IMR-90 (cell line): ENCODE measurements around the gene KLK8. TPM values are rescaled to one million over a fixed set of nuclear protein-coding genes. Genes with fewer than 3 reads are reported as not detected.

Experiments used
- ATAC-seq: fragments of 200-7000 bp; cut with Tn5 transposase; 2 replicates; pipeline ENCODE4 v1.9.1; 2020; ENCODE audit warnings: low read depth, mild to moderate bottlenecking, moderate library complexity
- BruUV-seq: library from RNA; stranded (reverse); fragments of 400-500 nt; replicated peaks from 2 replicates; lab custom pipeline; 2021; lab: Mats Ljungman, UMichigan
- CTCF ChIA-PET: fragments of 300-600 bp; formaldehyde crosslinking; extraction: SDS; loops from one replicate; lab custom pipeline; 2021; ENCODE audit warnings: antibody characterized with exemption; lab: Yijun Ruan, JAX
- POLR2A ChIA-PET: fragments of 300-600 bp; sonication (Branson Sonifier 250); formaldehyde crosslinking; loops from one replicate; lab custom pipeline; 2022; ENCODE audit warnings: antibody characterized with exemption; ENCODE audit not compliant: unreplicated experiment; lab: Charles Lee
- DNase-seq: peaks from one replicate; pipeline ENCODE4 v3.0.0; 2013
- H2AFZ ChIP-seq: replicated peaks from 2 replicates; pipeline ENCODE3; 2013; ENCODE audit warnings: low read length, mild to moderate bottlenecking; ENCODE audit not compliant: poor library complexity
- H2AK5ac ChIP-seq: 2 replicates; pipeline ENCODE4 v1.6.1; 2013; ENCODE audit warnings: low read depth, low read length, inconsistent platforms
- H2AK9ac ChIP-seq: replicated peaks from 2 replicates; pipeline ENCODE3; 2013; ENCODE audit warnings: mild to moderate bottlenecking, low read depth, low read length, moderate library complexity; ENCODE audit not compliant: poor library complexity
- H2BK120ac ChIP-seq: 2 replicates; pipeline ENCODE4 v1.6.1; 2013; ENCODE audit warnings: low read depth, low read length, inconsistent platforms
- H2BK15ac ChIP-seq: 3 replicates; pipeline ENCODE4 v1.6.1; 2013; ENCODE audit warnings: low read depth, low read length, inconsistent platforms
- H2BK20ac ChIP-seq: 2 replicates; pipeline ENCODE4 v1.6.1; 2013; ENCODE audit warnings: low read depth, mild to moderate bottlenecking, inconsistent platforms, low read length, moderate library complexity
- H2BK5ac ChIP-seq: 2 replicates; pipeline ENCODE4 v1.6.1; 2013; ENCODE audit warnings: mild to moderate bottlenecking, low read depth, low read length, inconsistent platforms; ENCODE audit not compliant: poor library complexity, severe bottlenecking
- H3K14ac ChIP-seq: replicated peaks from 2 replicates; pipeline ENCODE4 v1.6.1; 2013; ENCODE audit warnings: low read depth, low read length, inconsistent platforms
- H3K18ac ChIP-seq: 2 replicates; pipeline ENCODE4 v1.6.1; 2013; ENCODE audit warnings: low read depth, low read length, control low read depth
- H3K23ac ChIP-seq: 2 replicates; pipeline ENCODE4 v1.6.1; 2013; ENCODE audit warnings: low read depth, low read length, inconsistent platforms
- H3K27ac ChIP-seq: 2 replicates; pipeline ENCODE4 v1.5.1; 2013; ENCODE audit warnings: mild to moderate bottlenecking, control low read depth, low read length; ENCODE audit not compliant: insufficient read depth
- H3K27me3 ChIP-seq: 2 replicates; pipeline ENCODE4 v1.6.1; 2013; ENCODE audit warnings: low read length; ENCODE audit not compliant: control insufficient read depth, insufficient read depth
- H3K36me3 ChIP-seq: 2 replicates; pipeline ENCODE4 v1.6.1; 2013; ENCODE audit warnings: low read length, mixed read lengths; ENCODE audit not compliant: control insufficient read depth, insufficient read depth
- H3K4ac ChIP-seq: 2 replicates; pipeline ENCODE4 v1.6.1; 2013; ENCODE audit warnings: low read depth, low read length, inconsistent platforms
- H3K4me1 ChIP-seq: 2 replicates; pipeline ENCODE4 v1.6.1; 2013; ENCODE audit warnings: low read length, mixed read lengths; ENCODE audit not compliant: control insufficient read depth, insufficient read depth
- H3K4me2 ChIP-seq: 2 replicates; pipeline ENCODE4 v1.6.1; 2013; ENCODE audit warnings: low read depth, mild to moderate bottlenecking, control low read depth, low read length, moderate library complexity
- H3K4me3 ChIP-seq: 2 replicates; pipeline ENCODE4 v1.5.1; 2013; ENCODE audit warnings: low read depth, mild to moderate bottlenecking, control low read depth, low read length, moderate library complexity; ENCODE audit not compliant: insufficient read depth
- H3K56ac ChIP-seq: 2 replicates; pipeline ENCODE4 v1.6.1; 2013; ENCODE audit warnings: low read length, inconsistent platforms; ENCODE audit not compliant: insufficient read depth; ENCODE audit errors: extremely low read depth
- H3K79me1 ChIP-seq, 2 experiments: 2 replicates each; pipeline ENCODE4 v1.6.1; 2013; ENCODE audit warnings: low read length in 2 of 2, inconsistent platforms in 1 of 2, low read depth in 1 of 2
- H3K9ac ChIP-seq: 2 replicates; pipeline ENCODE4 v1.6.1; 2013; ENCODE audit warnings: low read depth, low read length, control low read depth
- H3K9me1 ChIP-seq: 2 replicates; pipeline ENCODE4 v1.6.1; 2013; ENCODE audit warnings: low read length, inconsistent platforms; ENCODE audit not compliant: insufficient read depth
- H3K9me3 ChIP-seq: 2 replicates; pipeline ENCODE4 v1.6.1; 2013; ENCODE audit warnings: low read length; ENCODE audit not compliant: control insufficient read depth, insufficient read depth
- H4K20me1 ChIP-seq: 2 replicates; pipeline ENCODE4 v1.6.1; 2013; ENCODE audit warnings: low read length, inconsistent platforms; ENCODE audit not compliant: insufficient read depth
- H4K5ac ChIP-seq: 2 replicates; pipeline ENCODE4 v1.6.1; 2013; ENCODE audit warnings: mild to moderate bottlenecking, low read depth, low read length, control low read depth
- H4K8ac ChIP-seq, 2 experiments: 2 replicates each; pipeline ENCODE4 v1.6.1; 2013; ENCODE audit warnings: low read depth in 2 of 2, low read length in 2 of 2, control low read depth in 1 of 2, inconsistent platforms in 1 of 2
- H4K91ac ChIP-seq: 2 replicates; pipeline ENCODE4 v1.6.1; 2013; ENCODE audit warnings: low read depth, low read length, inconsistent platforms; ENCODE audit not compliant: insufficient read depth
- BHLHE40 ChIP-seq: fragments of 150-350 bp; IDR thresholded peaks from 2 replicates; pipeline ENCODE4 v1.6.1; 2016; ENCODE audit warnings: mild to moderate bottlenecking, low read depth, low read length
- CEBPB ChIP-seq: IDR thresholded peaks from 2 replicates; pipeline ENCODE4 v1.6.1; 2012; ENCODE audit warnings: low read depth, low read length, improper control_type of control experiment
- CHD1 ChIP-seq: IDR thresholded peaks from 2 replicates; pipeline ENCODE4 v1.6.1; 2012; ENCODE audit warnings: low read depth, low read length, improper control_type of control experiment
- ELK1 ChIP-seq: fragments of 150-350 bp; IDR thresholded peaks from 2 replicates; pipeline ENCODE4 v1.6.1; 2016; ENCODE audit warnings: low read depth, mild to moderate bottlenecking, low read length, moderate library complexity, borderline replicate concordance
- MAZ ChIP-seq: IDR thresholded peaks from 2 replicates; pipeline ENCODE4 v1.6.1; 2012; ENCODE audit warnings: low read depth, mild to moderate bottlenecking, low read length, improper control_type of control experiment, moderate library complexity, borderline replicate concordance
- MXI1 ChIP-seq: IDR thresholded peaks from 2 replicates; pipeline ENCODE4 v1.6.1; 2012; ENCODE audit warnings: low read depth, mild to moderate bottlenecking, low read length, moderate library complexity, borderline replicate concordance
- POLR2A ChIP-seq: IDR thresholded peaks from 2 replicates; pipeline ENCODE4 v1.6.1; 2012; ENCODE audit warnings: mild to moderate bottlenecking, low read depth, low read length
- RAD21 ChIP-seq: IDR thresholded peaks from 2 replicates; pipeline ENCODE4 v1.6.1; 2012; ENCODE audit warnings: low read length, improper control_type of control experiment
- RCOR1 ChIP-seq: IDR thresholded peaks from 2 replicates; pipeline ENCODE4 v1.6.1; 2012; ENCODE audit warnings: mild to moderate bottlenecking, low read length, improper control_type of control experiment; ENCODE audit not compliant: insufficient replicate concordance
- SMC3 ChIP-seq: fragments of 150-350 bp; IDR thresholded peaks from 2 replicates; pipeline ENCODE4 v1.6.1; 2016; ENCODE audit warnings: low read depth, mild to moderate bottlenecking, antibody characterized with exemption, low read length, moderate library complexity
- WGBS, 2 experiments: methylation state at CpG; one replicate each; pipeline versions ENCODE4 v1.1.5 to v1.1.7; 2013; ENCODE audit warnings: missing lambda C conversion rate in 2 of 2; ENCODE audit not compliant: insufficient read length in 1 of 2; ENCODE audit errors: extremely low coverage in 2 of 2; 5-methylcytosine and 5-hydroxymethylcytosine counted together
- dilution Hi-C: fragments of 300-500 bp; cut with HindIII; formaldehyde crosslinking; loops from one replicate; pipeline ENCODE4 v1.14.3; 2018; ENCODE audit warnings: low sequenced_read_pairs; ENCODE audit not compliant: unreplicated experiment
- in situ Hi-C: fragments of 300-500 bp; cut with MboI; formaldehyde crosslinking; loops from 3 replicates; pipeline ENCODE4 v1.14.3; 2019; ENCODE audit warnings: low sequenced_read_pairs, inconsistent platforms, mixed read lengths
- intact Hi-C: fragments of 100-400 bp; cut with micrococcal nuclease; formaldehyde crosslinking; loops from 2 replicates; pipeline ENCODE4 v1.10.0; 2022
- polyA plus RNA-seq, 3 experiments: library from polyadenylated mRNA; depleted of rRNA; stranded (reverse); fragments of >200 nt; gene quantifications; 2 replicates each; pipeline ENCODE4 v1.2.3, GENCODE V29; 2012; ENCODE audit warnings: low replicate concordance in 1 of 3
- total RNA-seq: library from RNA; depleted of rRNA; stranded (reverse); fragments of >200 nt; gene quantifications from 2 replicates; pipeline ENCODE4 v1.2.3, GENCODE V29; 2012
- TF ChIP-seq, protein P1 (sequence below): conservative IDR thresholded peaks from 2 replicates; pipeline ENCODE4 v1.5.1; 2012; ENCODE audit warnings: mild to moderate bottlenecking, low read depth, low read length, improper control_type of control experiment

Gene KLK8
- total and polyA plus RNA-seq, 2 of the 4 experiments (the other 2 are of a cell fraction), result not detected

DNA sequence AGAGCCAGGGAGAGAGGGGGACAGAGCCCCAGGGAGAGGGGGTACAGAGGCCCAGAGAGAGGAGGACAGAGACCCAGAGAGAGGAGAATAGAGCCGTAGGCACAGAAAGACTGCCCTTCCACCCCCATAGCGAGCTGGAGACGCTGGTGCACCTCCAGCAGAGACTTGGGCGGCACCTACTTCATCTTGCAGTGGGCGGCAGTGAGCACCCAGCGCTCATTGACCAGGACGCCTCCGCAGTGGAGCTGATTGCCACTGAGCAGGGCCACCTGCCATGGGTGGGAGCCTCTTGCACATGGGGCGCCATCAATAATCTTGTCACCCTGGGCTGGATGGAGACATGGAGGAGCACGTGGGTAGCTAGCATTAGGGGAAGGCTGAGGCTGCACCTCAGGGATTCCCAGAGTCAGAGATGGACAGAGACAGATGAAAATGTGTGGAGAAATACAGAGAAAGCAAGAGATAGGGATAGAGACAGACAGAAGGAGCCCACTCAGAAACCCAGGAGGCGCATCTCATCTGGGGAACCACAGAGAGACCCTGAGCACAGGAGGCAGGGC, 19.7 kb downstream of the KLK8 start:
- CTCF ChIA-PET, result interaction anchor here (0.6 kb wide), 1 partner anchor 28 kb away, joined by 5 read pairs; no protein-coding TSS in a partner anchor
- no peaks in the 10 kb centered on the region for H3K79me1 ChIP-seq
- dilution Hi-C loops, result no loop called here

More for the DNA sequence above, 19.7 kb downstream of the KLK8 start:
- Histone ChIP-seq H3K27me3 (no peaks in the 10 kb centered on the region), H2AK9ac (no peak overlapping the region), H3K14ac (no peak overlapping the region), H2AK5ac (no peak overlapping the region), H3K9me1 (no peaks in the 10 kb centered on the region), H3K4me3 (no peak overlapping the region), H3K56ac (no peak overlapping the region), H3K9ac (no peak overlapping the region), H4K8ac (no peak overlapping the region), H2BK5ac (no peak overlapping the region), H2BK15ac (no peak overlapping the region), H4K91ac (no peak overlapping the region), H4K20me1 (no peaks in the 10 kb centered on the region), H3K18ac (no peak overlapping the region), H3K4ac (no peak overlapping the region), H3K4me1 (no peaks in the 10 kb centered on the region), H3K4me2 (no peak overlapping the region), H2BK120ac (no peak overlapping the region), H2BK20ac (no peak overlapping the region), H2AFZ (no peak overlapping the region), H3K23ac (no peak overlapping the region), H3K9me3 (no peaks in the 10 kb centered on the region), H3K36me3 (no peaks in the 10 kb centered on the region), H3K27ac (no peak overlapping the region), H4K5ac (no peak overlapping the region)
- in situ Hi-C loops, result no loop called here
- ATAC-seq, result no peak
- TF ChIP-seq MXI1 (no peak), CHD1 (no peak), ELK1 (no peak), SMC3 (no peak), CEBPB (no peak), RCOR1 (no peak), RAD21 (no peak), BHLHE40 (no peak), MAZ (no peak), POLR2A (no peak)
- TF ChIP-seq, protein P1, sequence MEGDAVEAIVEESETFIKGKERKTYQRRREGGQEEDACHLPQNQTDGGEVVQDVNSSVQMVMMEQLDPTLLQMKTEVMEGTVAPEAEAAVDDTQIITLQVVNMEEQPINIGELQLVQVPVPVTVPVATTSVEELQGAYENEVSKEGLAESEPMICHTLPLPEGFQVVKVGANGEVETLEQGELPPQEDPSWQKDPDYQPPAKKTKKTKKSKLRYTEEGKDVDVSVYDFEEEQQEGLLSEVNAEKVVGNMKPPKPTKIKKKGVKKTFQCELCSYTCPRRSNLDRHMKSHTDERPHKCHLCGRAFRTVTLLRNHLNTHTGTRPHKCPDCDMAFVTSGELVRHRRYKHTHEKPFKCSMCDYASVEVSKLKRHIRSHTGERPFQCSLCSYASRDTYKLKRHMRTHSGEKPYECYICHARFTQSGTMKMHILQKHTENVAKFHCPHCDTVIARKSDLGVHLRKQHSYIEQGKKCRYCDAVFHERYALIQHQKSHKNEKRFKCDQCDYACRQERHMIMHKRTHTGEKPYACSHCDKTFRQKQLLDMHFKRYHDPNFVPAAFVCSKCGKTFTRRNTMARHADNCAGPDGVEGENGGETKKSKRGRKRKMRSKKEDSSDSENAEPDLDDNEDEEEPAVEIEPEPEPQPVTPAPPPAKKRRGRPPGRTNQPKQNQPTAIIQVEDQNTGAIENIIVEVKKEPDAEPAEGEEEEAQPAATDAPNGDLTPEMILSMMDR, result no peak
- intact Hi-C loops, result no loop called here
- POLR2A ChIA-PET, result no interaction called here
- BruUV-seq, result no TSS peak
- no peak for DNase-seq
- WGBS, 2 experiments, result no CpG with 5 or more reads among the region's 11 CpGs
